ENCODE measurements around the gene ISY1.

- no peak for TF ChIP-seq CTCF (conservative IDR thresholded peaks at IDR 0.05; ENCODE audit: low read length)
- TF ChIP-seq EZH2phosphoT487 (IDR thresholded peaks at IDR 0.05; ENCODE audit: borderline replicate concordance): no peak
These were observed 65.6 kb downstream of the ISY1 start for GRCh38 chr3:129095285-129095684.

Measured in Loucy (cell line).